Mucosa of descending colon (tissue), 3 donors: Measurements from ENCODE around the gene ASCL5. TPM values are rescaled to one million over a fixed set of nuclear protein-coding genes. Genes with fewer than 3 reads are reported as not detected.

Experiments
- ATAC-seq: fragments of 200-7000 bp; cut with Tn5 transposase; one replicate; pipeline ENCODE4 v1.9.1; 2020; ENCODE audit warnings: mild to moderate bottlenecking, moderate library complexity
- DNase-seq, 3 donors: peaks; one replicate each; pipeline ENCODE4 v3.0.0-alpha.2; 2020
- H3K36me3 ChIP-seq: fragments of 200-600 bp; one replicate; pipeline ENCODE4 v1.8.0; 2021; ENCODE audit warnings: low read depth, mild to moderate bottlenecking
- H3K4me1 ChIP-seq: fragments of 200-600 bp; one replicate; pipeline ENCODE4 v1.8.0; 2021; ENCODE audit warnings: low read depth, mild to moderate bottlenecking
- H3K4me3 ChIP-seq: fragments of 200-600 bp; one replicate; pipeline ENCODE4 v1.8.0; 2021; ENCODE audit warnings: mild to moderate bottlenecking
- H3K9me3 ChIP-seq: fragments of 200-600 bp; one replicate; pipeline ENCODE4 v1.8.0; 2021; ENCODE audit warnings: mild to moderate bottlenecking
- intact Hi-C, 2 donors: fragments of 100-400 bp; cut with DNase I in 1 of 2; cut with micrococcal nuclease in 1 of 2; formaldehyde crosslinking; loops; one replicate each; pipeline versions ENCODE4 v1.11.0 to v1.11.1; 2022; cut with DNase I, micrococcal nuclease
- total RNA-seq, 3 donors: library from RNA; stranded (reverse); fragmentation: NEBNext Ultra II Directional in 2 of 3; extraction: Animal tissue kit (Norgen Biotek cat#: 25700) in 2 of 3; gene quantifications; one replicate each; pipeline versions ENCODE4 v1.2.1 to v1.2.4, GENCODE V29; 2021 to 2023
- TF ChIP-seq, protein P1 (sequence below): fragments of 200-600 bp; IDR thresholded peaks from one replicate; pipeline ENCODE4 v1.8.0; 2022; ENCODE audit warnings: antibody characterized with exemption, mild to moderate bottlenecking
- donor health status: DM: no; HTN: no; CAD: no; lungs with moderate emphysema.
- donor health status: DM: no; HTN: no; CAD: no.
- donor health status: DM: no; HTN: yes; CAD: no.

The ASCL5 gene
- total RNA-seq, 3 donors from 2014 or later, result not detected

DNA sequence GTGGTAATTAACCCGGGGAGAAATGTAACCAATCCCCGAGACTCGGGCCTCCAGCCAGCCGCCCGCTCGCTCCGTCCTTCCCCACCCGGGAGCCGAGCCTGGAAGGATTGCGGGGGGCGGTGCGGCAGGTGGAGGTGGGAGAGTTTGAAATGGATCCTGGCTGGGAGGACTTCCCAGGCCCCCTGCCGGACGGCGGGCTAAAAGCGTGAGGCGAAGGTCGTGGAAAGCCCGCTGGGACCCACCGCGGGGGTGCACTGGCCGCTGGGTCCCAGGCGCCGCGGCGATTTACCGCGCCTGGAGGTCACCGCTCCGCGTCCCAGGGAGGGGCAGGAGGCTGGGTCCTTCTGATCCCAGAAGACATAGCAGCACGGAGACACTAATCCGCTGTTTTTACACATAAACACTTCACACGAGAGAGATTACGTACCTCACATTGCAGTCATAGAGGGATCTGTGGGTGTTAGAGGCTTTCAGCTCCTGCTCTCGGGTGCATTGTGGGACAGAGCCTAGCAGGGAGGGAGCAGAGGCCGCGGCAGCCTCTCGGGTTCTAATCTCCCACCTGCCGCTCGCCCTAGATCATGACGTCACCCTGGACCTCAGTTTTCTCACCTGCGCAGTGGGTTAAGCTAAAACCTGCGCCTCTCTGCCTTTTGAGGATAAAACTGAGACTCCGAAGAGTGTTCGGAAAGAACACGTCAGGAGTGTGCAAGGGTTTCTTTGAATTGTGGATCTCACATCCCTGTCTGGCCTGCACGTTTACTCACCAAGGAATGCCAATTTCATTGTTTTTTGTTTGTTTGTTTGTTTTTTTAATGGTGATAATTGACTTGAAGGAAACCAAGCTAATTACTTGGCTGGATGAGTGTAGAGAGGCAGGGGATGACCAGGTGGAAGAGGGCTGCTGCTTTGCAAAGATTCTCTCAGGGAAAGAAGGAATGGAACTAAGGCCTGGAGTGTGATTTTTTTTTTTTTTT lies 44.4 kb upstream of the ASCL5 start:
- peaks cover 4% of the 10 kb centered on the region for H3K4me1 ChIP-seq
- intact Hi-C loops, result no loop called here
- H3K36me3 ChIP-seq, result no peaks in the 10 kb centered on the region
- DNase-seq, result peak in 2 of 3 donors; percentile 57 to 62
- TF ChIP-seq, protein P1, sequence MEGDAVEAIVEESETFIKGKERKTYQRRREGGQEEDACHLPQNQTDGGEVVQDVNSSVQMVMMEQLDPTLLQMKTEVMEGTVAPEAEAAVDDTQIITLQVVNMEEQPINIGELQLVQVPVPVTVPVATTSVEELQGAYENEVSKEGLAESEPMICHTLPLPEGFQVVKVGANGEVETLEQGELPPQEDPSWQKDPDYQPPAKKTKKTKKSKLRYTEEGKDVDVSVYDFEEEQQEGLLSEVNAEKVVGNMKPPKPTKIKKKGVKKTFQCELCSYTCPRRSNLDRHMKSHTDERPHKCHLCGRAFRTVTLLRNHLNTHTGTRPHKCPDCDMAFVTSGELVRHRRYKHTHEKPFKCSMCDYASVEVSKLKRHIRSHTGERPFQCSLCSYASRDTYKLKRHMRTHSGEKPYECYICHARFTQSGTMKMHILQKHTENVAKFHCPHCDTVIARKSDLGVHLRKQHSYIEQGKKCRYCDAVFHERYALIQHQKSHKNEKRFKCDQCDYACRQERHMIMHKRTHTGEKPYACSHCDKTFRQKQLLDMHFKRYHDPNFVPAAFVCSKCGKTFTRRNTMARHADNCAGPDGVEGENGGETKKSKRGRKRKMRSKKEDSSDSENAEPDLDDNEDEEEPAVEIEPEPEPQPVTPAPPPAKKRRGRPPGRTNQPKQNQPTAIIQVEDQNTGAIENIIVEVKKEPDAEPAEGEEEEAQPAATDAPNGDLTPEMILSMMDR, result no peak
- no peaks in the 10 kb centered on the region for H3K9me3 ChIP-seq
- H3K4me3 ChIP-seq, result no peak overlapping the region
- ATAC-seq, result peak; percentile 51

DNA sequence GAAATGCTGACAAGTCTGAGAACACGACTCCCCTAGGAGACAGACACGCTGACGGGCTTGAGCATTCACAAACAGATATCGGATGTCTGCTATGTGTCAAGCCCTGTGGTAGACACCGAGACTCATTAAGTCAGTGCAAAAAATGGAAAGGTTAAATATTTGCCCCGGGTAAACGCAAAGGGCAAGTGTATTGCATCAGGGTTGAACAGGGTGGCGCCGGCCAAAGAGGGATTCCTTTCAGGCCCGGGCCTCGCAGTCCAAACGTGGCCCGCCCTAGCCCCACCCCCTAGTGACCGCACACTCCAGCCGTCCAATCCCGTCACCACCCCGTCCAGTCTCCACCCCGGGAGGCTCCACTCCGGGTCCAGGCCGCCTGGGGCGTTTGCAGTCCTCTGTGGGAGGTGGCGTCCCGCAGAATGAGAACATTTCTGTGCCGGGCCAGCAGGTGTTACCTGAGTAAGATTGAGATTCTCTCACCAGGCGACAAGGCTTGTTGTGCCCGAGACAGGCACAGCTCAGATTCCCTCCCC lies 43.6 kb upstream of the ASCL5 start:
- no peaks in the 10 kb centered on the region for H3K9me3 ChIP-seq
- TF ChIP-seq, protein P1, result no peak
- H3K4me3 ChIP-seq, result no peak overlapping the region
- ATAC-seq, result peak; percentile 99
- DNase-seq, result peak; percentile 95 to 96 (median 96)
- H3K4me1 ChIP-seq, result peaks cover 4% of the 10 kb centered on the region
- no peaks in the 10 kb centered on the region for H3K36me3 ChIP-seq
- intact Hi-C loops, result no loop called here

DNA sequence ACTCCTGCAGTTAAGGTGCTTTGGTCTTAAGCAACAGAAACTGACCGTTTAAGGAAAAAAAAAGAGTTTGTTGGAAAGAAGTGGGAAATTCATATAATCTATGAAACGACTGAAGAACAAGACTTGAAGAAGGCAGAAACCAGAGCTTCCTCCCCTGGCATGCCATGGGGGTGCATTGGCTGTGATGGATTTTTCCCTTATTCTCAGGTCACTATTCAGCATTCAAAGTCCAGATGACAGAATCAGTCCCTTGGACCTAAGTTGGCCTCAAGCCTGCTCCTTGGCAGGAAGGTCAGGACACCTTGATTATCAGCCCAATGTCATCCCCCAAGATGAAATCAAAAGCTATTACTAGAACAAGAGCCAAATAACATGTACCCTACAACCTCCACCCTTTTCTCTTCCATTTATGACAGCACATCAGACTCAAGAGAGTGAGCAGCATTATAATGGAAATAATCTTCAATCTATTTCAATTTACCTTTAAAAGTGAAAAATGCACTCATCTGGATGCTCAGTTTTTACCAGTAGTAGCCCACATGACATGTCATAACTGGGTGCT lies 43.1 kb upstream of the ASCL5 start:
- Histone ChIP-seq H3K9me3 (no peaks in the 10 kb centered on the region), H3K4me3 (no peak overlapping the region), H3K36me3 (no peaks in the 10 kb centered on the region), H3K4me1 (peaks cover 4% of the 10 kb centered on the region)
- ATAC-seq (no peak), DNase-seq (no peak)
- TF ChIP-seq, protein P1, result no peak
- intact Hi-C loops, result no loop called here

DNA sequence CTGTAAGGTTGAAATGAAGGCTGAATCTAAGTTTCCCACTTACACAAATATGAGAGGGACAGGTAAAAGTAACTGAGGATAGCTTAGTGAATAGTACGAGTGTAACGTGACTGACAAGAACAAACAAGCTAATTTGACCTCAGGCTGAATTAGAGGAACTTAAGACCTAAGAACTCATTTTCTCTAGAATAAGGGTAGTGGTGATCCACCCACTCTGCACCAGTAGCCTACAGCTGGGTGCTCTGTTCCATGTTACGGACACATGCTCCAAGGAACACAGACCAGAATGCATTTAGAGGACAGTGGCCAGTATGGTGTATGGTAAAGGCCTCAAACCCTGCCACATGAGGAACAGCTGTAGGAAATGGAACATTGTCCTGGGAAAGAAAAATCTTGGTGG lies 42.2 kb upstream of the ASCL5 start:
- no peaks in the 10 kb centered on the region for H3K9me3 ChIP-seq
- TF ChIP-seq, protein P1, result no peak
- no peak for ATAC-seq

DNA sequence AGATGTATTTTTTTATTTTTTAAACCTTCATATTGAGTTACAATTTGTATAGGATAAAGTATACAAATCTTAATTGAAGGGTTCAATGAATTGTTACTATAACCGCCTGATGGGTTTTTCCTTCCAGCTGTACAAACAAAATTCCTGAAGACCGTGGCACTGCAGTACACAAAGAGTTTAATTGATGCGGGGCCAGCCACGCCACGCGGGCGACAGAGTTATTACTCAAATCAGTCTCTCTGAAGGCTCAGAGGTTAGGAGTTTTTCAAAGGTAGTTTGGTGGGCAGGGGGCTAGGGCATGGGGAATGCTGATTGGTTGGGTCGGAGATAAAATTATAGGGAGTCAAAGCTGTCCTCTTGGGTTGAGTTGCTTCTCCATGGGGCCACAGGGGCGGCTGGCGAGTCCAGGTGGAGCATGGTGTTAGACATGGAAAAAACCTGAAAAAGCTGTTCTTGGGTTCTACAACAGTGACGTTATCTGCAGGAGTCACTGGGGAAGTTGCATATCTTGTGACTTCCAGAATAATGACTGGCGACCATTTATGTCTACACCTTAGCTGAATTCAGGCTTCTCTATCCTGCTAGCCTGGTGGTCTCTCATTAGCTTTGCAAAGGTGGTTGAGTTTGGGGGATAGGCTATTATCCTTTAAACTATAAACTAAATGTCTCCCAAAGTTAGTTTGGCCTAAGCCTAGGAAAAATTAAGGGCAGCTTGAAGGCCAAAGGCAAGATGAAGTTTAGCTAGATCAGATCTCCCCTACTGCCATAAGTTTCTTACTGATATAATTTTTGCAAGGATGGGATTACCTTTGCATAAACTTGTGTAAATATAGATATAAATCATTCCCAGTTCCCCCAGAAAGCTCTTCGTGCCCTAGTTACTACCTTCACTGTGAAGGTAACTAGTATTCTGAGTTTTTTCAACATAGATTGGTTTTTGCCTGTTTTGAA lies 40.3 kb upstream of the ASCL5 start:
- Histone ChIP-seq H3K4me1 (peaks cover 4% of the 10 kb centered on the region), H3K9me3 (no peaks in the 10 kb centered on the region), H3K36me3 (no peaks in the 10 kb centered on the region), H3K4me3 (no peak overlapping the region)
- TF ChIP-seq, protein P1, result no peak
- intact Hi-C loops, result no loop called here
- DNase-seq (no peak), ATAC-seq (no peak)

More for the DNA sequence above, 42.2 kb upstream of the ASCL5 start:
- no peak overlapping the region for H3K4me3 ChIP-seq
- DNase-seq, result no peak
- H3K36me3 ChIP-seq, result no peaks in the 10 kb centered on the region
- H3K4me1 ChIP-seq, result peaks cover 4% of the 10 kb centered on the region
- intact Hi-C loops, result no loop called here
